ENCODE data around the gene MBNL2.

DNA sequence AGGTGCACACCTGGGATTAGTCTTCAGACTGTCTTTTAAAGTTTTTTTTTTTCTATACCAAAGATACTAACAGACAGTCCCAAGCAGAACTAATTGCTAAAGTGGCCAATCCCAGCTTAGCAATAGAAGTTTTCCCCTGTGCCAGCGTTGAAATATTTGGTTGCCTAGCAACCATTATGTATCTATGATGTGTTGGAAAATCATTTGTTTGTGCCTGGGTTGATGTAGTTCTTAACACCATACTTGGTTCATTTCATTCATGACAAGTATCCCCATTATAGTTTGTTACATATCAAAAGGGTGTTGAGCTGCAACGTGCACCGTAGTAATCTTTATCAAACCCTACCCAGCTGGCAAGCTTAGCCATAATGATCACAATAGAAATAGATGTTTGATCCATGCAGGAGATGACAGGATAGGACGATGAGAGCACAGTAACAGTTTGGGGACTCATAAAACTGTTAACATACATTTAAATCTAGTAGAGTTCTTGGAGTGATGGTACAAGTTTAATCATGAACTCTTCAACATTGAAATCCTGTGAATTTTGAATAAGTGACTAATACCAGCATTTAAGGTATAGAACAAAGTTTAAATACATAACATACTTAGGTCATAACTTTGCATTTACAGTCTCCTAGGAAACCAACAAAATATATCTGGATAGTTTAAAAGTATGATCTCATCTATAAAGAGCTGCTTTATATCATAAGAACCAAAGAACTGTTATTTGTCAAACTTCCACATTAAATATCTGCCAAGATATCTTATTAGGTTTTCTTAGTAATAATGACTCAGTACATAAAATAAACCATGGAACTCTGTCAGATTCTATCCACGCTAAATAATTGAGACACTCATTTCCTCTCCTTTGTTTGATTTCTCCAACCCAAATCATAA is 73.4 kb downstream of the MBNL2 start:
- TF ChIP-seq, protein P1, sequence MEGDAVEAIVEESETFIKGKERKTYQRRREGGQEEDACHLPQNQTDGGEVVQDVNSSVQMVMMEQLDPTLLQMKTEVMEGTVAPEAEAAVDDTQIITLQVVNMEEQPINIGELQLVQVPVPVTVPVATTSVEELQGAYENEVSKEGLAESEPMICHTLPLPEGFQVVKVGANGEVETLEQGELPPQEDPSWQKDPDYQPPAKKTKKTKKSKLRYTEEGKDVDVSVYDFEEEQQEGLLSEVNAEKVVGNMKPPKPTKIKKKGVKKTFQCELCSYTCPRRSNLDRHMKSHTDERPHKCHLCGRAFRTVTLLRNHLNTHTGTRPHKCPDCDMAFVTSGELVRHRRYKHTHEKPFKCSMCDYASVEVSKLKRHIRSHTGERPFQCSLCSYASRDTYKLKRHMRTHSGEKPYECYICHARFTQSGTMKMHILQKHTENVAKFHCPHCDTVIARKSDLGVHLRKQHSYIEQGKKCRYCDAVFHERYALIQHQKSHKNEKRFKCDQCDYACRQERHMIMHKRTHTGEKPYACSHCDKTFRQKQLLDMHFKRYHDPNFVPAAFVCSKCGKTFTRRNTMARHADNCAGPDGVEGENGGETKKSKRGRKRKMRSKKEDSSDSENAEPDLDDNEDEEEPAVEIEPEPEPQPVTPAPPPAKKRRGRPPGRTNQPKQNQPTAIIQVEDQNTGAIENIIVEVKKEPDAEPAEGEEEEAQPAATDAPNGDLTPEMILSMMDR (conservative IDR thresholded peaks at IDR 0.05; ENCODE audit: low read depth, low read length): no peak
- no peak for TF ChIP-seq EZH2 (IDR thresholded peaks at IDR 0.05; ENCODE audit: low read length, unreplicated experiment)
- no peak for TF ChIP-seq EZH2phosphoT487 (IDR thresholded peaks at IDR 0.05; ENCODE audit: borderline replicate concordance, low read length)

Data from PC-3 (cell line).